NT2/D1 (cell line): ENCODE measurements around the gene MAPK11.

Experiments used
- SUZ12 ChIP-seq: IDR thresholded peaks from 2 replicates; pipeline ENCODE4 v1.6.1; 2011; ENCODE audit not compliant: insufficient read length, insufficient read depth; ENCODE audit errors: extremely low read depth
- YY1 ChIP-seq: IDR thresholded peaks from 2 replicates; pipeline ENCODE4 v1.6.1; 2011; ENCODE audit not compliant: insufficient read length, insufficient read depth

DNA sequence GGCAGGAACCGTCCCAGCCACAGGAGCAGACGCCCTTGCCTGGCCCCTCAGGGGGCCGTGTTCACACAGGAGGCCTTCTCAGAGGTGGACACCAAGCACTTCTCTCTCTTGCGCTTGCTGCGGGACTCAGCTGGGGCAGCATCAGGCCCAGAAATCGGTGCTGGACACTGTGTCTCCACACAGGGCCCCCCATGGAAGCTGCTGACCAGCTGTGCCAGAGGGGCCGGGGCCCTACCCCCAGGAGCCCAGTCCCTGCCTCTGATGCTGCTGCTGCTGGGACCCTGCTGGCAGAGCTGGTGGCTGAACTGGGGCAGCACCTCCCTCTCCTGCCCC lies 33.3 kb upstream of the MAPK11 start:
- TF ChIP-seq SUZ12 (no peak), YY1 (no peak)
